GM21423 (cell line): ENCODE results near the gene ARHGAP9.
"Not testable (repeated sequence)": the region's sequence is repeated elsewhere in the genome, so short reads cannot be mapped to it uniquely, and the experiment has no call there.

ENCODE experiments used
- ATAC-seq: cut with Tn5 transposase; IDR thresholded peaks from one replicate; pipeline ENCODE4 v1.9.1; 2021; ENCODE audit warnings: mild to moderate bottlenecking, moderate library complexity; ENCODE audit not compliant: unreplicated experiment

The ARHGAP9 gene

DNA sequence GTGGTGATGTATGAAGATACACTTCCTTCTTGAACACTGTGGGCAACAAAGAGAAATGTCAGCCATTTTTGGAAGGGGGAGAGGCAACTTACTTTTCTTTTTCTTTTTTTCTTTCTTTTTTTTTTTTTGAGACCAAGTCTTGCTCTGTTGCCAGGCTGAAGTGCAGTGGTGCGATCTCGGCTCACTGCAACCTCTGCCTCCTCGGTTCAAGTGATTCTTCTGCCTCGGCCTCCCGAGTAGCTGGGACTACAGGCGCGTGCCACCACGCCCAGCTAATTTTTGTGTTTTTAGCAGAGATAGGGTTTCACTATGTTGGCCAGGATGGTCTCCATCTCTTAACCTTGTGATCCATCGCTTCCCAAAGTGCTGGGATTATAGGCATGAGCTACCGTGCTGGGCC lies 38.1 kb upstream of the ARHGAP9 start:
- not testable (repeated sequence) for ATAC-seq

DNA sequence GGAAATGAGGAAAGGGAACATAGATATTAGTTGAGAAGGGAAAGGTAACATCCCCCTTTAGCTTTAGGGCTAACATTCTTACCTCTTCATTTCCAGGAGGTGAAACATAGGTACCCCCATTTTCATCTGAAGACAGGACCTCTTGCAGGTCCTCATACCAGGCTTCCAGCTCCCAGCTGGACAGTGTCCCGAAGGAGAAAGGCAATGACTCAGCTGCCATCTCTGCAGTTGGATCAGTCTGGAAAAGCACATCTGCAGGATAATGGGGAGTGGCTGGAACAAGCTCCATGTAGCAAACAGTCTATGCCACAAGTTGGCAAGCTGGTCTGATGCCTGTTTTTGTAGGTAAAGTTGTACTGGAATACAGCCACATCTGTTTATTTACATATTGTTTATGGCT lies 37.5 kb upstream of the ARHGAP9 start:
- no peak for ATAC-seq

DNA sequence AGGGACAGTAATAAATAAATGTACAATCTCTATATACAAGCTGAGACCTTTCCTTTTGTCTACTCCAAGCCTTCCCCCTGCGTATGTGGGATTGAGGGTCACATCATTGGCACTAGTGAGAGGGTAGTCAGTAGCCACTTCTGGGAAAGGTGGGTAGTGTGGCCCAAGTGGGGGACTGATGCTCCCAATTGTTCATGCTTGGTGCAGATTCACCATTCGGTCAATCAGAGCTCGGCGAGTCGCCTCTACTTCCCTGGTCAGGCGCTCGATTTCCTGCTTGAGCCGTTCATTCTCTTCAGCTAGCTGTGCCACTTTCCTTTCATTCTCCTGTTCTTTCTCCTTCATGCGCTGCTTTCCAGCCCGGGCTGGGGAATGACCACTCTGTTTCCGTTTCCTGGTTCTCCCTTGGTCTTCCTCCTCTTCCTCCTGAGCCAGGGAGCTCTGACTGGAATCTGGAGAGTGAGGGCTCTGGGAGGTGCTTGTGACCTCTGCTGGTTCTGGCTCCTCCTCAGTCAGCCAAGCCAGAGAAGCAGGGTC lies 37.0 kb upstream of the ARHGAP9 start:
- no peak for ATAC-seq

DNA sequence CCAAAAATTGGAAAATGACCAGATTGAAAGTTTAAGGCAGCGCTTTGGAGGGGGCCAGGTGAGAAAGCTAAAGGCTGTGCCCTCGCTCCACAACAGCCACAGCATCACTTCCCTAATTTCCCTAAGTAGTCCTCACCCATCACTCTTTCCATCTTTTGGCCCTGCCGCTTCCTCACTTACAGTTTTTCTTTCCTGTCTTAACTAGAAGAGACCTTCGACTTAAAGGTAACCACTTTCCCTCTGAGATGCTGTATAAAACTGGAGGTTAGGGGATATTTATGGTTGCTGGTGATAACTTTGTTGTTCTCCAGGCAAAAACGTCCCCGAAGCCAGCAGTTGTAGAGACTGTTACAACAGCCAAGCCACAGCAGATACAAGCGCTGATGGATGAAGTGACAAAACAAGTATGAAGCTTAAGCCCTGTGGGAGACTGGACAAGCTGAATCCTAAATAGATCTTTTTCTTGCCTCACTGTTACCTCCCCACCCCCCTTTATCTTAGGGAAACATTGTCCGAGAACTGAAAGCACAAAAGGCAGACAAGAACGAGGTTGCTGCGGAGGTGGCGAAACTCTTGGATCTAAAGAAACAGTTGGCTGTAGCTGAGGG lies 36.4 kb upstream of the ARHGAP9 start:
- no peak for ATAC-seq

DNA sequence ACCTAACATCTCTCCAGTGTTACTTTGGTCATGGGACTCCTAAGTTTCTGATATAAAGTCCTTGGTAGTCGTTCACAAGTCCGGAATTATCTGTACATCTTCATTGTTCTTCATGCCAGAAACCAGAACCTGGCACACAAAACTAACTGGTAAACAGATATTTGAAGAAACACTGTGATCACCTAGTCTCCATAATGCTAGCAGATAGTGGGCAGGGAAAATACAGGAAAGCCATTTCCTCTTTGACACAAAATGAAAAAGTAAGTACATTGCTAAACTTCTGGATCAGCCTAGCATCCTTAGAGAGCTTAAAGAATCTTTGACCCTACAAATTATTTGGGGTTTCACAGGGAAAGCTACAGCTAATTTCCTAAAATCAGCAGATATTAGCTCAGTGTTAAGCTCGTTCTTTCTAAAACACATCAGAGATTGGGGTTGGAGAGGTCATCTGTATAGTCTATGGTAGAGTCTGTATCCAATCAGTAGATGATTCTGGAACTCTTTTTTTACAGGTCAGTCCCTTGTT lies 35.8 kb upstream of the ARHGAP9 start:
- no peak for ATAC-seq

DNA sequence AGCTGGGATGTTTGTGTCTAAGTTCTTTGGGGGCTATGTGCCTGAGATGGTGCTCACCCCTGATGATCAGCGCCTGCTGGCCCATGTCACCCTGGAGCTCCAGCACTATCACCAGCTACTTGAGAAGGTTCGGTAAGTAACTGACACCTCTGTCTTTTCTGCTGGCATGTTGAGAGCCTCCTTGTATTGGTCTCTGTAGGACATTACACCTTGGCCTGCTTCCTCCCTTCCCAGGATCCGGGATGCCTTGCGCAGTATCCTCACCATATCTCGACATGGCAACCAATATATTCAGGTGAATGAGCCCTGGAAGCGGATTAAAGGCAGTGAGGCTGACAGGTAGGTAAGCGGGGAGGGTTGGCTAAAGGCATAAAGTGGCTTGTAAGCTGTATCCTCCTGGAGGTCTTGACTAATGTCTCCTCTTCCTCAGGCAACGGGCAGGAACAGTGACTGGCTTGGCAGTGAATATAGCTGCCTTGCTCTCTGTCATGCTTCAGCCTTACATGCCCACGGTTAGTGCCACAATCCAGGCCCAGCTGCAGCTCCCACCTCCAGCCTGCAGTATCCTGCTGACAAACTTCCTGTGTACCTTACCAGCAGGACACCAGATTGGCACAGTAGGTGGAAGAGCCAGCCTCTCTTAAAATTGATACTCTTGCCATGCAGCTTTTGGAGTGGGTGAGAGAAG lies 35.2 kb upstream of the ARHGAP9 start:
- no peak for ATAC-seq

DNA sequence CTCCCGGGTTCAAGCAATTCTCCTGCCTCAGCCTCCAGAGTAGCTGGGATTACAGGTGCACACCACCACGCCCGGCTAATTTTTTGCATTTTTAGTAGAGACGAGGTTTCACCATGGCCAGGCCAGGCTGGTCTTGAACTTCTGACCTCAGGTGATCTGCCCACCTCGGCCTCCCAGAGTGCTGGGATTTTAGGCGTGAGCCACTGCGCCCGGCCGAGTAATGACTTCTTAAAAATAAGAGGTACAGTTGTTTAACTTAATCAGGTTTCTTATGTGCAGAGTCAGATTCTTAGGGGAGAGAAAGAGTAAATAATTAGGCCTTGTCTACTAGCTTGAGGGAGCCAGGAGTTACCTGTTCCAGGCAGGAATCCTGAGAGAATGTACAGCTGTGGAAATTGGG lies 34.6 kb upstream of the ARHGAP9 start:
- ATAC-seq, result not testable (repeated sequence)

DNA sequence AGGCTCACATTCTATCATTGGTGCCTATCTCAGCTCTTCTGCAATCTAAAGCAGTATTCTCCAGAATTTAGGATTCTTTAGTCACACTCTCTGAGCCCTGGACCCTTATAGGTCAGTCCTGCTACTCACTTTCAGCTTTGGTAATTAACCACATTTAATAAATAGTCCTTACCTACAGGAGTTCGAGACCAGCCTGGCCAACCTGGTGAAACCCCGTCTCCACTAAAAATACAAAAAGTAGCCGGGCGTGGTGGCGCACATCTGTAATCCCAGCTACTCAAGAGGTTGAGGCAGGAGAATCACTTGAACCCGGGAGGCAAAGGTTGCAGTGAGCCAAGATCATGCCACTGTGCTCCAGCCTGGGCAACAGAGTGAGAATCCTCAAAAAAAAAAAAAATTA lies 34.0 kb upstream of the ARHGAP9 start:
- not testable (repeated sequence) for ATAC-seq

DNA sequence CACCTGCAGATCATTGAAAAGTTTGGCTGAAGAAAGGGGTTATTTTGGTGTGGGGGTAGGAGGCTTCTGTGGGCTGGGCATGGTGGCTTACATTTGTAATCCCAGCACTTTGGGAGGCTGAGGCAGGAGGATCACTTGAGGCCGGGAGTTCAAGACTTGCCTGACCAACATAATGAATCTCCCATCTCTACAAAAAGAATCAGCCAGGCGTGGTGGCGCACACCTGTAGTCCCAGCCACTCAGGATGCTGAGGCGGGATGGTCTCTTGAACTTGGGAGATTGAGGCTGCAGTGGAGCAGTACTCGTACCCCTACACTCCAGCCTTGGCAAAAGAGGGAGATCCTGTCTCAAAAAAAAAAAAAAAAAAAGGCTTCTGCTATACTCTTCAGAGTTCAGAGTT lies 33.6 kb upstream of the ARHGAP9 start:
- ATAC-seq, result no peak

DNA sequence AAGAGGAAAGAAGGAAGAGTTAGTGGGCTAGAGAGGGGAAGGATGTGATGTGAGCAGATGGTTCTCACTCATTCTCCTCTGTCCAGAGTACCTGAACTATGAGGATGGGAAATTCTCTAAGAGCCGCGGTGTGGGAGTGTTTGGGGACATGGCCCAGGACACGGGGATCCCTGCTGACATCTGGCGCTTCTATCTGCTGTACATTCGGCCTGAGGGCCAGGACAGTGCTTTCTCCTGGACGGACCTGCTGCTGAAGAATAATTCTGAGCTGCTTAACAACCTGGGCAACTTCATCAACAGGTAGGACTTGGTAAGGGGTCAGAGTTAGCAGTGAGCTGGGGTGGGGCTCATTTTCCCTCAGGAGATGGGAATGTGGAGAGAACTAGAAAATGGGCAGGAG lies 33.0 kb upstream of the ARHGAP9 start:
- ATAC-seq, result no peak

DNA sequence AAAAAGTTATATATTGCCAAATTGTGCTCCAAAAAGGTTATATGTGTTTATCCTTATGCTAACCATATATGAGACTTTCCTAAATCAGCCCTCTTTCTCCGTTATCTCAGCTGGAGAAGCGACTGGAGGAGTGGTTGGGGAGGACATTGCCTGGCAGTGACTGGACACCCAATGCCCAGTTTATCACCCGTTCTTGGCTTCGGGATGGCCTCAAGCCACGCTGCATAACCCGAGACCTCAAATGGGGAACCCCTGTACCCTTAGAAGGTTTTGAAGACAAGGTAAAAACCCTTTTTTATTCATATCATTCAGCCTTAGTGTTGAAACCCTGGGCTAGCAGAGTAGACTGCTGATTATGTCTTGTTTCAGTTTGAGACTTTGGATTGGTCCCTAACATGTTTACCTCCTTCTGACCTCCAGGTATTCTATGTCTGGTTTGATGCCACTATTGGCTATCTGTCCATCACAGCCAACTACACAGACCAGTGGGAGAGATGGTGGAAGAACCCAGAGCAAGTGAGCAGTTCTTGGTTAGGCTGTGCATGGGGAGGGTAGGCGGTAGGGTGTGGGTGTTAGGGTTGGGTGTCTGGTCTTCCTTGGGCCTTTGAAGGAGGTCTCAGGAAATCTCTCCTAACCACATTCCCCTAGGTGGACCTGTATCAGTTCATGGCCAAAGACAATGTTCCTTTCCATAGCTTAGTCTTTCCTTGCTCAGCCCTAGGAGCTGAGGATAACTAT lies 32.1 kb upstream of the ARHGAP9 start:
- no peak for ATAC-seq

DNA sequence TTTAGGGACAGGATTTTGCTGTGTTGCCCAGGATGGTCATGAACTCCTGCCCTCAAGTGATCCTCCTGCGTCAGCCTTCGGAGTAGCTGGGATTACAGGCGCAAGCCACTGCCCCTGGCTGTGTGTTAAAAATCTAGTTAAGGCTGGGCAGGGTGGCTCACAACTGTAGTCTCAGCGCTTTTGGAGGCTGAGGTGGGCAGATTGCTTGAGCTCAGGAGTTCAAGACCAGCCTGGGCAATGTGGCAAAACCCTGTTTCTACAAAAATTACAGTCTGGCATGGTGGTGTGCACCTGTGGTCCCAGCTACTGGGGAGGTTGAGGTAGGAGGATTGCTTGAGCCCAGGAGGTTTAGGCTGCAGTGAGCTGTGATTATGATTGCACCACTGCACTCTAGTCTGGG lies 31.5 kb upstream of the ARHGAP9 start:
- no peak for ATAC-seq

DNA sequence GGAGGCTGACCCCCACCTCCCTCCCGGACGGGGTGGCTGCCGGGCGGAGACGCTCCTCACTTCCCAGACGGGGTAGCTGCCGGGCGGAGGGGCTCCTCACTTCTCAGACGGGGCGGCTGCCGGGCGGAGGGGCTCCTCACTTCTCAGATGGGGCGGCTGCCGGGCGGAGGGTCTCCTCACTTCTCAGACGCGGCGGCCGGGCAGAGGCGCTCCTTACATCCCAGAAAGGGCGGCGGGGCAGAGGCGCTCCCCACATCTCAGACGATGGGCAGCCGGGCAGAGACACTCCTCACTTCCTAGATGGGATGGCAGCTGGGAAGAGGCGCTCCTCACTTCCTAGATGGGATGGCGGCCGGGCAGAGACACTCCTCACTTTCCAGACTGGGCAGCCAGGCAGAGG lies 28.1 kb upstream of the ARHGAP9 start:
- ATAC-seq, result not testable (repeated sequence)

DNA sequence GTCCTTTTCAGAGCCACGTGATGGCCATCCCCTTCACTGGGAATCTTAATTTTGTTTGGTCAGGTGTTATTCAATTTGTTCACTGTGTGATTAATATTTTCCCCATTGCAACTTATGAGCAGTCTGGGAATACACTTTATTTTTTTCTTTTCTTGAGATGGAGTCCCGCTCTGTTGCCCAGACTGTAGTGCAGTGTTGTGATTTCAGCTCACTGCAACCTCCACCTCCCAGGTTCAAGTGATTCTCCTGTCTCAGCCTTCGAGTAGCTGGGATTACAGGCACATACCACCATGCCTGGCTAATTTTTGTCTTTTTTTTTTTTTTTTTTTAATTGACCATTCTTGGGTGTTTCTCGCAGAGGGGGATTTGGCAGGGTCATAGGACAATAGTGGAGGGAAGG lies 26.9 kb upstream of the ARHGAP9 start:
- ATAC-seq, result not testable (repeated sequence)

DNA sequence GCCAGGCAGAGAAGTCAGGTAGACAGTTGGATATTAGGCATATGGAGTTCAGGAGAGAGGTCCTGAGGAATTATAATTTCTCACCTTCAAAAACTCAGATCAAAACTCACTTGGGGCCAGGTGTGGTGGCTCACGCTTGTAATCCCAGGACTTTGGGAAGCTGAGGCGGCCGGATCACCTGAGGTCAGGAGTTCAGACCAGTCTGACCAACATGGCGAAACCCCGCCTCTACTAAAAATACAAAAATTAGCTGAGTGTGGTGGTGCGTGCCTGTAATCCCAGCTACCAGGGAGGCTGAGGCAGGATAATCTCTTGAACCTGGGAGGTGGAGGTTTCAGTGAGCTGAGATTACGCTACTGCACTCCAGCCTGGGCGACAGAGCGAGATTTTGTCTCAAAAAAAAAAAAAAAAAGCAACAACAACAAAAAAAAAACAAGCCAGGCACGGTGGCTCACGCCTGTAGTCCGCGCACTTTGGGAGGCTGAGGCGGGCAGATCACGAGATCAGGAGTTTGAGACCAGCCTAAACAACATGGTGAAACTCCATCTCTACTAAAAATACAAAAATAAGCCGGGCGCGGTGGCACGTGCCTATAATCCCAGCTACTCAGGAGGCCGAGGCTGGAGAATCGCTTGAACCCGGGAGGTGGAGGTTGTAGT lies 22.8 kb upstream of the ARHGAP9 start:
- ATAC-seq, result not testable (repeated sequence)

DNA sequence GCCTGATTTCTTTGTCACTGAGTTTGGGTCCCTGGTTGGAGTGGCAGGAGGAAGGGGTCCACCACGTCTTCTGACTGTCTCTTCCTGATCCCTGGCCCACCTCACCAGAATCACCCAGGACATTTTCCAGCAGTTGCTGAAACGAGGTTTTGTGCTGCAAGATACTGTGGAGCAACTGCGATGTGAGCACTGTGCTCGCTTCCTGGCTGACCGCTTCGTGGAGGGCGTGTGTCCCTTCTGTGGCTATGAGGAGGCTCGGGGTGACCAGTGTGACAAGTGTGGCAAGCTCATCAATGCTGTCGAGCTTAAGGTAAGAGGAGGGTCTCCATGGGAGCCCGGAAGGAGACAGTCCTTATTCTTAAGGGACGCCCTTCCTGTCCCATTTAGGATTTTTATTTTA lies 20.5 kb upstream of the ARHGAP9 start:
- no peak for ATAC-seq

DNA sequence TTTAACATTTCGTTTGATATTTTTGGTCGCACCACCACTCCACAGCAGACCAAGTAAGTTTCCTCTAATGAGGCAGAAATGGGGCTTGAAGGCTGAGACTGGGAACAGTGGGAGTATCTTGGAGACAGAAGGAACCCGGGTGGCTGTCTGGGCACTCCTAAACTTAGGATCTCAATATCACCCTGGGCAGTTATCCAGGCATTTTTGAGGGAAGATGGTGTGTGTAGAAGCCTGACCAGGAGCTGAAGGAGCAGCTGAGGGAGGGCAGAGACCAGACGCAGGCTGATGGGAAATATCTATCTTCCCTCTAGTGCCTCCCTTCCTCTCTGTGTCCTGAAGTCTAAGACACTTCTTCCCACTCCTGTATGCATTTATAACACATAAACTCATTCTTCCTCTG lies 18.9 kb upstream of the ARHGAP9 start:
- no peak for ATAC-seq

DNA sequence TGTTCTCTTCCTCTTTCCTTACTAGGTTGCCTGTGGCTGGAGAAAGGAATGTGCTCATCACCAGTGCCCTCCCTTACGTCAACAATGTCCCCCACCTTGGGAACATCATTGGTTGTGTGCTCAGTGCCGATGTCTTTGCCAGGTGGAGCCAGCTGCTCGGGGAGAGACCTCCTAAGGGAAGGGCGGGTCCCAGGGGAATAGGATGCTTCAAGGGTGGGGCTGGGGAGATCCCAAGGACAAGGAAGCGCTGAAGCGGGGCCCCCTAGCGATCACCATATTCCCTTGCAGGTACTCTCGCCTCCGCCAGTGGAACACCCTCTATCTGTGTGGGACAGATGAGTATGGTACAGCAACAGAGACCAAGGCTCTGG lies 18.5 kb upstream of the ARHGAP9 start:
- no peak for ATAC-seq

DNA sequence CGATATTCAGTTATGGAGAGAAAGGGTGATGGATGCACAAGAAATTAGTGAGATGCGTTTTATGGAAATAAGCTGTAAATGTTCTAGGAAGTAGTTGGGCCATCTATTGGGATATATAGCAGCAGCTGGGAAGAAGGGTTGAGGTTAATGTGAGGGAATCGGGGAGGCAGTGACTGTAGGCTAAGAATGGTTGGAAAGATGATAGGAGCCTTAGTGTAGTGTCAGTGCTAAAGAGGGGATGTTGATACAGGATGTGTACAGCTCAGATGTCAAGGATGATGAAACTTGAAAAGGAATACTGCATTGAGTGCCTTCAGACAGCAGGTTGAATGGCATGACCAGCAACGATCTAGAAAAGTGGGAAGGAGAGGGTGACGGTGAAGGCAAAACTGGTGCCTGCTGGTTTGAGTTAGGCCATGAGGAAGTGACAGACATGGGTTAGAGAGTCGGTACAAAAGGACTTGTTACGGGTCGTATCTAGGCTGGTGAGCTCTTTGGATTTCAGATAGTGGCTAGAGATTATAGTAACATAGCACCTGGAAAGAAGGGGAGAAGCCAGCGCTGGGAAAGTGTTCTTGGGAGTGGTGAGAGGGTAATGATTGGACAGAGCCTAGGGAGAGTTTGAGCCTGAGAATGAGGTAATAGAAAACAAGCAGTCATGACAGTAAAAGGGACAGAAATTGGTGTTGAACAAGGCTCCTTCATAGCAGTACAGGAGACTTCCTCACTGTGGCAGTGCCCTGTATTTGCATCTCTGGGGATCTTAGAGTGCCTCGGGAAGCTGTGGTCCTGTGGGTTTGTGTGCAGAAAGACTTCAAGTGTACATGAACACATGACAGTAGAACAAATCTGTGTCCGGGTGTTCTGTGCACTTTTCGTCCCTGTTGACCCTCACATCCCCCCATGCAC lies 17.8 kb upstream of the ARHGAP9 start:
- ATAC-seq, result no peak

DNA sequence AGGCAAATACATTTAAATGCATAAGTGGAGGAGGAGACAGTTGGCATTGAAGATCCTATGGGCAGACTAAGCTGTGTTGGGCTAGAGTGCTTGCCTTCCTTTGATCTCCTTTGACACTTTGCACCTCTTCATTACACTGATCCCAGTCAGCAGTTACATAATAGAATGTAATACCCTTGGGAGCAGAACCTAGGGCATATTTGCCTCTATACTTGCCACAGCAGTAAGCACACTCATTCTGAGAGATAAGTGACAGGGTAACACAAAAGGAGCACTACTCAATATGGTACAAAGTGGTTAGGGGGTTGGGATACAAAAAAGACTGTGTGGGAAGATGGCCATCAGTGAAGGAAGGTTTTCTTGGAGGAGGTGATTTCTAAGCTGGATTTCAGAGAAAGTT lies 17.2 kb upstream of the ARHGAP9 start:
- no peak for ATAC-seq
